HepG2 (cell line): ENCODE measurements around the gene AHSG. TPM values are rescaled to one million over a fixed set of nuclear protein-coding genes. Genes with fewer than 3 reads are reported as not detected.
A peak's percentile ranks its signal among the peaks of the same experiment; 100 is the strongest.

Source experiments
- ATAC-seq: fragments of 200-7000 bp; cut with Tn5 transposase; 3 replicates; pipeline ENCODE4 v1.9.1; 2020; ENCODE audit warnings: mild to moderate bottlenecking, moderate library complexity
- BruUV-seq: library from RNA; stranded (reverse); fragments of 400-500 nt; replicated peaks from 2 replicates; lab custom pipeline; 2021; lab: Mats Ljungman, UMichigan
- CTCF ChIA-PET: fragments of 300-600 bp; formaldehyde crosslinking; extraction: SDS; loops from one replicate; lab custom pipeline; 2021; ENCODE audit warnings: low total read pairs, inconsistent platforms, low intra/inter-chr PET ratio; lab: Yijun Ruan, JAX
- POLR2A ChIA-PET: fragments of 350-600 bp; sonication (Branson Sonifier 250); formaldehyde crosslinking; loops from one replicate; lab custom pipeline; 2020; ENCODE audit warnings: antibody characterized with exemption, inconsistent platforms; lab: Yijun Ruan, JAX
- DNase-seq: peaks from one replicate; pipeline ENCODE4 v3.0.0-alpha.2; 2015; ENCODE audit warnings: low spot score
- FAIRE-seq: peaks from 3 replicates; lab custom pipeline; 2011; peaks lifted over from hg19 to GRCh38; lab: Jason Lieb, UNC
- H2AFZ ChIP-seq: one replicate; pipeline ENCODE4 v1.6.1; 2011; ENCODE audit warnings: low read length, inconsistent platforms
- H3K27ac ChIP-seq: fragments of 300-600 bp; 3 replicates; pipeline ENCODE4 v1.8.0; 2011; ENCODE audit warnings: mixed run types, mild to moderate bottlenecking, mixed read lengths, low read length, inconsistent platforms; ENCODE audit not compliant: insufficient read depth; ENCODE audit errors: extremely low read length
- H3K27me3 ChIP-seq, 2 experiments: fragments of 200-600 bp in 1 of 2; 2 replicates in 1 of 2; 3 replicates in 1 of 2; pipeline versions ENCODE4 v1.6.0 to v1.8.0; 2011; ENCODE audit warnings: low read length in 2 of 2, mild to moderate bottlenecking in 2 of 2, moderate library complexity in 2 of 2, inconsistent platforms in 1 of 2; ENCODE audit not compliant: insufficient read depth in 2 of 2, control insufficient read depth in 1 of 2
- H3K36me3 ChIP-seq, 2 experiments: fragments of 200-600 bp in 1 of 2; replicated peaks in 1 of 2; 2 replicates in 1 of 2; 3 replicates in 1 of 2; pipeline versions ENCODE4 v1.5.1 to v1.8.0; 2011; ENCODE audit warnings: low read length in 2 of 2, inconsistent platforms in 1 of 2; ENCODE audit not compliant: insufficient read depth in 2 of 2, control insufficient read depth in 1 of 2
- H3K4me1 ChIP-seq: 2 replicates; pipeline ENCODE4 v1.5.1; 2012; ENCODE audit warnings: low read length, inconsistent platforms; ENCODE audit not compliant: insufficient read depth
- H3K4me2 ChIP-seq: 2 replicates; pipeline ENCODE4 v1.6.0; 2011; ENCODE audit warnings: low read depth, low read length, inconsistent platforms
- H3K4me3 ChIP-seq, 3 experiments: fragments of 200-600 bp in 1 of 3; sonication (generic), shearing (Covaris generic) in 1 of 3; replicated peaks in 1 of 3; 2 replicates each; pipeline ENCODE4 v1.5.1; 2011 to 2016; ENCODE audit warnings: low read length in 3 of 3, inconsistent platforms in 2 of 3, low read depth in 2 of 3, mild to moderate bottlenecking in 2 of 3, control low read depth in 1 of 3, mixed read lengths in 1 of 3; ENCODE audit not compliant: insufficient read depth in 1 of 3
- H3K79me2 ChIP-seq: one replicate; pipeline ENCODE4 v1.6.1; 2011; ENCODE audit warnings: low read length, inconsistent platforms; ENCODE audit not compliant: insufficient read depth
- H3K9ac ChIP-seq: 2 replicates; pipeline ENCODE4 v1.6.0; 2011; ENCODE audit warnings: mild to moderate bottlenecking, low read depth, low read length, inconsistent platforms; ENCODE audit not compliant: insufficient read depth
- H3K9me3 ChIP-seq: 2 replicates; pipeline ENCODE4 v1.5.1; 2012; ENCODE audit warnings: mild to moderate bottlenecking, low read length
- H4K20me1 ChIP-seq: 2 replicates; pipeline ENCODE4 v1.6.0; 2011; ENCODE audit warnings: inconsistent platforms, mild to moderate bottlenecking, low read length, moderate library complexity; ENCODE audit not compliant: insufficient read depth
- ARNTL ChIP-seq: sonication (generic); formaldehyde crosslinking; IDR thresholded peaks from 2 replicates; pipeline ENCODE4 v1.4.0; 2020; ENCODE audit warnings: mild to moderate bottlenecking, missing genetic modification reagents
- CREM ChIP-seq, 2 experiments: sonication (generic) in 1 of 2; formaldehyde crosslinking in 1 of 2; IDR thresholded peaks; 2 replicates each; pipeline versions ENCODE4 v1.4.0 to v1.6.1; 2016 to 2020; ENCODE audit warnings: antibody characterized with exemption in 1 of 2, mild to moderate bottlenecking in 1 of 2, missing genetic modification reagents in 1 of 2
- HDAC6 ChIP-seq: fragments of 200-600 bp; sonication (generic); IDR thresholded peaks from 2 replicates; pipeline ENCODE4 v1.7.0; 2017; ENCODE audit warnings: mild to moderate bottlenecking, antibody characterized with exemption, low read length, low read depth
- NCOA2 ChIP-seq: sonication (generic); formaldehyde crosslinking; IDR thresholded peaks from 2 replicates; pipeline ENCODE4 v1.8.0; 2022; ENCODE audit warnings: inconsistent platforms
- PITX1 ChIP-seq: sonication (generic); formaldehyde crosslinking; IDR thresholded peaks from 2 replicates; pipeline ENCODE4 v1.5.1; 2020; ENCODE audit warnings: mild to moderate bottlenecking, missing genetic modification reagents
- POLR2AphosphoS5 ChIP-seq: IDR thresholded peaks from 2 replicates; pipeline ENCODE4 v1.6.1; 2012; ENCODE audit warnings: low read depth, low read length
- RBM22 ChIP-seq: fragments of 200-400 bp; formaldehyde crosslinking; optimal IDR thresholded peaks from 2 replicates; pipeline ENCODE3; 2017; ENCODE audit warnings: mild to moderate bottlenecking, low read length, moderate library complexity
- SMAD9 ChIP-seq: sonication (generic); formaldehyde crosslinking; IDR thresholded peaks from 2 replicates; pipeline ENCODE4 v1.5.1; 2020; ENCODE audit warnings: mild to moderate bottlenecking, missing genetic modification reagents
- SSRP1 ChIP-seq: IDR thresholded peaks from 2 replicates; pipeline ENCODE4 v1.6.1; 2016; ENCODE audit warnings: control low read depth
- ZBTB21 ChIP-seq: sonication (generic); formaldehyde crosslinking; IDR thresholded peaks from 2 replicates; pipeline ENCODE4 v1.4.0; 2020; ENCODE audit warnings: missing genetic modification reagents
- ZFP90 ChIP-seq: sonication (generic); formaldehyde crosslinking; IDR thresholded peaks from 2 replicates; pipeline ENCODE4 v1.8.0; 2022; ENCODE audit warnings: missing genetic modification reagents, mild to moderate bottlenecking, inconsistent platforms, borderline replicate concordance
- ZNF143 ChIP-seq: sonication (generic); formaldehyde crosslinking; IDR thresholded peaks from 2 replicates; pipeline ENCODE4 v1.4.0; 2020; ENCODE audit warnings: missing genetic modification reagents
- ZNF329 ChIP-seq: sonication (generic); formaldehyde crosslinking; IDR thresholded peaks from 2 replicates; pipeline ENCODE4 v1.9.0; 2021; ENCODE audit warnings: low read depth, mild to moderate bottlenecking, missing genetic modification reagents
- ZNF331 ChIP-seq: sonication (generic); formaldehyde crosslinking; IDR thresholded peaks from 2 replicates; pipeline ENCODE4 v1.4.0; 2020; ENCODE audit warnings: missing genetic modification reagents
- ZNF34 ChIP-seq: sonication (generic); formaldehyde crosslinking; IDR thresholded peaks from 2 replicates; pipeline ENCODE4 v1.4.0; 2020; ENCODE audit warnings: mild to moderate bottlenecking, missing genetic modification reagents, borderline replicate concordance
- WGBS: methylation state at CpG from one replicate; pipeline ENCODE4 v1.1.6; 2017; ENCODE audit warnings: low lambda C conversion rate; 5-methylcytosine and 5-hydroxymethylcytosine counted together
- in situ Hi-C: cut with HindIII; loops from 2 replicates; pipeline ENCODE4 v1.10.0; 2017; ENCODE audit warnings: low pct_unique_long_range_greater_than_20kb; ENCODE audit not compliant: extremely low pct_ligation_motif_present
- intact Hi-C: fragments of 100-400 bp; cut with micrococcal nuclease; formaldehyde crosslinking; loops from one replicate; pipeline ENCODE4 v1.10.0; 2022; ENCODE audit not compliant: unreplicated experiment
- polyA plus RNA-seq, 8 experiments: library from polyadenylated mRNA; depleted of rRNA in 3 of 8; stranded (reverse) in 7 of 8; unstranded in 1 of 8; fragments of >200 nt; fragmentation: Illumina TruSeq in 4 of 8; extraction: Trizol in 4 of 8; gene quantifications; 2 replicates each; pipeline versions ENCODE4 v1.2.1 to v1.2.3, GENCODE V29; 2011 to 2016; ENCODE audit warnings: low read depth in 4 of 8, missing spikeins in 1 of 8, mixed read lengths in 1 of 8; ENCODE audit not compliant: insufficient read depth in 1 of 8
- total RNA-seq, 5 experiments: library from RNA; depleted of rRNA; stranded (reverse); fragments of >200 nt; fragmentation: Illumina TruSeq; extraction: Trizol; gene quantifications; 2 replicates each; pipeline ENCODE4 v1.2.3, GENCODE V29; 2016; ENCODE audit warnings: low read depth in 1 of 5
- TF ChIP-seq, protein P1 (sequence below): sonication (generic); formaldehyde crosslinking; IDR thresholded peaks from 2 replicates; pipeline ENCODE4 v1.4.0; 2020; ENCODE audit warnings: missing genetic modification reagents, mild to moderate bottlenecking, borderline replicate concordance
- TF ChIP-seq, protein P2 (sequence below): sonication (generic); formaldehyde crosslinking; IDR thresholded peaks from 2 replicates; pipeline ENCODE4 v1.4.0; 2020; ENCODE audit warnings: missing genetic modification reagents, mild to moderate bottlenecking, borderline replicate concordance
- TF ChIP-seq, protein P3 (sequence below): sonication (generic); formaldehyde crosslinking; conservative IDR thresholded peaks from 2 replicates; pipeline ENCODE4 v1.8.0; 2022; ENCODE audit warnings: mild to moderate bottlenecking, moderate library complexity, missing genetic modification reagents
- TF ChIP-seq, protein P4 (sequence below): sonication (generic); formaldehyde crosslinking; IDR thresholded peaks from 2 replicates; pipeline ENCODE4 v1.5.1; 2020; ENCODE audit warnings: missing genetic modification reagents, mild to moderate bottlenecking, borderline replicate concordance

The AHSG gene
- total and polyA plus RNA-seq, 2 of the 13 experiments (the other 11 are each of a cell fraction or from before 2014, with no cell fraction given): 2,043 to 19,152 TPM

GRCh38 chr3:186624598-186624997, 11.7 kb downstream of the AHSG start:
- no peaks in the 10 kb centered on the region for H3K27me3 ChIP-seq
- H3K27ac ChIP-seq: peak overlapping the region; percentile 6
- H4K20me1 ChIP-seq: peaks cover 40% of the 10 kb centered on the region
- H3K79me2 ChIP-seq: no peaks in the 10 kb centered on the region
- intact Hi-C loops: no loop called here
- H3K4me1 ChIP-seq: peaks cover 6% of the 10 kb centered on the region; the same call in 1 of the 2 replicates
- CTCF ChIA-PET: no interaction called here
- DNase-seq (no peak), FAIRE-seq (no peak), ATAC-seq (no peak)
- H2AFZ ChIP-seq: no peak overlapping the region
- no peak overlapping the region for H3K4me2 ChIP-seq
- peaks cover 1 to 7% of the 10 kb centered on the region in 2 experiments; a peak in 2 of 5 replicates for H3K36me3 ChIP-seq
- no peaks in the 10 kb centered on the region for H3K9me3 ChIP-seq
- no peak overlapping the region for H3K9ac ChIP-seq
- WGBS: 90% methylated on average over 4 of the region's 4 CpGs
- in situ Hi-C loops: no loop called here
- no TSS peak for BruUV-seq
- POLR2A ChIA-PET: interaction anchor here (1.7 to 27.1 kb wide), 3 partner anchors 9 to 30 kb away, joined by 7 to 854 read pairs (median 12); no protein-coding TSS in a partner anchor
- no peak overlapping the region for H3K4me3 ChIP-seq
- TF ChIP-seq CREM (IDR thresholded peaks at IDR 0.05) (no peak), CREM (CRISPR knock-in tag; IDR thresholded peaks at IDR 0.05) (no peak), ZNF34 (CRISPR knock-in tag) (no peak), ZFP90 (CRISPR knock-in tag) (no peak), ZNF329 (CRISPR knock-in tag) (no peak), ZBTB21 (CRISPR knock-in tag) (no peak), SMAD9 (CRISPR knock-in tag) (no peak), ZNF331 (no peak), NCOA2 (CRISPR knock-in tag) (no peak), HDAC6 (no peak), PITX1 (CRISPR knock-in tag) (no peak), ZNF143 (CRISPR knock-in tag) (no peak), POLR2AphosphoS5 (peak; percentile 66), SSRP1 (peak; percentile 92; the same call in 1 of the 2 replicates), ARNTL (CRISPR knock-in tag) (no peak), RBM22 (peak; percentile 76)
- TF ChIP-seq, protein P1, sequence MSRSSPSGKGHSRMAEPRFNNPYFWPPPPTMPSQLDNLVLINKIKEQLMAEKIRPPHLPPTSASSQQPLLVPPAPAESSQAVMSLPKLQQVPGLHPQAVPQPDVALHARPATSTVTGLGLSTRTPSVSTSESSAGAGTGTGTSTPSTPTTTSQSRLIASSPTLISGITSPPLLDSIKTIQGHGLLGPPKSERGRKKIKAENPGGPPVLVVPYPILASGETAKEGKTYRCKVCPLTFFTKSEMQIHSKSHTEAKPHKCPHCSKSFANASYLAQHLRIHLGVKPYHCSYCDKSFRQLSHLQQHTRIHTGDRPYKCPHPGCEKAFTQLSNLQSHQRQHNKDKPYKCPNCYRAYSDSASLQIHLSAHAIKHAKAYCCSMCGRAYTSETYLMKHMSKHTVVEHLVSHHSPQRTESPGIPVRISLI (CRISPR knock-in tag): no peak
- TF ChIP-seq, protein P2, sequence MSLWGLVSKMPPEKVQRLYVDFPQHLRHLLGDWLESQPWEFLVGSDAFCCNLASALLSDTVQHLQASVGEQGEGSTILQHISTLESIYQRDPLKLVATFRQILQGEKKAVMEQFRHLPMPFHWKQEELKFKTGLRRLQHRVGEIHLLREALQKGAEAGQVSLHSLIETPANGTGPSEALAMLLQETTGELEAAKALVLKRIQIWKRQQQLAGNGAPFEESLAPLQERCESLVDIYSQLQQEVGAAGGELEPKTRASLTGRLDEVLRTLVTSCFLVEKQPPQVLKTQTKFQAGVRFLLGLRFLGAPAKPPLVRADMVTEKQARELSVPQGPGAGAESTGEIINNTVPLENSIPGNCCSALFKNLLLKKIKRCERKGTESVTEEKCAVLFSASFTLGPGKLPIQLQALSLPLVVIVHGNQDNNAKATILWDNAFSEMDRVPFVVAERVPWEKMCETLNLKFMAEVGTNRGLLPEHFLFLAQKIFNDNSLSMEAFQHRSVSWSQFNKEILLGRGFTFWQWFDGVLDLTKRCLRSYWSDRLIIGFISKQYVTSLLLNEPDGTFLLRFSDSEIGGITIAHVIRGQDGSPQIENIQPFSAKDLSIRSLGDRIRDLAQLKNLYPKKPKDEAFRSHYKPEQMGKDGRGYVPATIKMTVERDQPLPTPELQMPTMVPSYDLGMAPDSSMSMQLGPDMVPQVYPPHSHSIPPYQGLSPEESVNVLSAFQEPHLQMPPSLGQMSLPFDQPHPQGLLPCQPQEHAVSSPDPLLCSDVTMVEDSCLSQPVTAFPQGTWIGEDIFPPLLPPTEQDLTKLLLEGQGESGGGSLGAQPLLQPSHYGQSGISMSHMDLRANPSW (CRISPR knock-in tag): no peak
- TF ChIP-seq, protein P3, sequence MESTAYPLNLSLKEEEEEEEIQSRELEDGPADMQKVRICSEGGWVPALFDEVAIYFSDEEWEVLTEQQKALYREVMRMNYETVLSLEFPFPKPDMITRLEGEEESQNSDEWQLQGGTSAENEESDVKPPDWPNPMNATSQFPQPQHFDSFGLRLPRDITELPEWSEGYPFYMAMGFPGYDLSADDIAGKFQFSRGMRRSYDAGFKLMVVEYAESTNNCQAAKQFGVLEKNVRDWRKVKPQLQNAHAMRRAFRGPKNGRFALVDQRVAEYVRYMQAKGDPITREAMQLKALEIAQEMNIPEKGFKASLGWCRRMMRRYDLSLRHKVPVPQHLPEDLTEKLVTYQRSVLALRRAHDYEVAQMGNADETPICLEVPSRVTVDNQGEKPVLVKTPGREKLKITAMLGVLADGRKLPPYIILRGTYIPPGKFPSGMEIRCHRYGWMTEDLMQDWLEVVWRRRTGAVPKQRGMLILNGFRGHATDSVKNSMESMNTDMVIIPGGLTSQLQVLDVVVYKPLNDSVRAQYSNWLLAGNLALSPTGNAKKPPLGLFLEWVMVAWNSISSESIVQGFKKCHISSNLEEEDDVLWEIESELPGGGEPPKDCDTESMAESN: no peak
- TF ChIP-seq, protein P4, sequence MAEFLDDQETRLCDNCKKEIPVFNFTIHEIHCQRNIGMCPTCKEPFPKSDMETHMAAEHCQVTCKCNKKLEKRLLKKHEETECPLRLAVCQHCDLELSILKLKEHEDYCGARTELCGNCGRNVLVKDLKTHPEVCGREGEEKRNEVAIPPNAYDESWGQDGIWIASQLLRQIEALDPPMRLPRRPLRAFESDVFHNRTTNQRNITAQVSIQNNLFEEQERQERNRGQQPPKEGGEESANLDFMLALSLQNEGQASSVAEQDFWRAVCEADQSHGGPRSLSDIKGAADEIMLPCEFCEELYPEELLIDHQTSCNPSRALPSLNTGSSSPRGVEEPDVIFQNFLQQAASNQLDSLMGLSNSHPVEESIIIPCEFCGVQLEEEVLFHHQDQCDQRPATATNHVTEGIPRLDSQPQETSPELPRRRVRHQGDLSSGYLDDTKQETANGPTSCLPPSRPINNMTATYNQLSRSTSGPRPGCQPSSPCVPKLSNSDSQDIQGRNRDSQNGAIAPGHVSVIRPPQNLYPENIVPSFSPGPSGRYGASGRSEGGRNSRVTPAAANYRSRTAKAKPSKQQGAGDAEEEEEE (CRISPR knock-in tag): no peak
